Smooth muscle cell (in vitro differentiated cells): Measurements from ENCODE around the gene MYH7. TPM values are rescaled to one million over a fixed set of nuclear protein-coding genes. Genes with fewer than 3 reads are reported as not detected.

Experiments
- DNase-seq: peaks from one replicate; lab custom pipeline; 2025; ENCODE audit not compliant: unreplicated experiment; lab: John Stamatoyannopoulos, UW
- H2AFZ ChIP-seq: fragments of 200-600 bp; sonication (generic); 2 replicates; pipeline ENCODE4 v1.6.0; 2016; ENCODE audit warnings: antibody characterized with exemption, low read depth, mild to moderate bottlenecking
- H3F3A ChIP-seq: fragments of 200-600 bp; sonication (generic); 2 replicates; pipeline ENCODE4 v1.6.0; 2017; ENCODE audit warnings: antibody characterized with exemption, low read depth
- H3K27ac ChIP-seq: fragments of 200-600 bp; sonication (generic); 2 replicates; pipeline ENCODE4 v1.5.1; 2016; ENCODE audit warnings: low read depth, mild to moderate bottlenecking
- H3K27me3 ChIP-seq: fragments of 200-600 bp; sonication (generic); 2 replicates; pipeline ENCODE4 v1.6.1; 2016; ENCODE audit warnings: low read depth, mild to moderate bottlenecking
- H3K36me3 ChIP-seq: fragments of 200-600 bp; sonication (generic); 2 replicates; pipeline ENCODE4 v1.5.1; 2016; ENCODE audit warnings: low read depth
- H3K4me1 ChIP-seq: fragments of 200-600 bp; sonication (generic); 2 replicates; pipeline ENCODE4 v1.5.1; 2016; ENCODE audit warnings: low read depth
- H3K4me2 ChIP-seq: fragments of 200-600 bp; sonication (generic); 2 replicates; pipeline ENCODE4 v1.6.0; 2016; ENCODE audit warnings: mild to moderate bottlenecking
- H3K4me3 ChIP-seq: fragments of 200-600 bp; sonication (generic); 2 replicates; pipeline ENCODE4 v1.5.1; 2016; ENCODE audit warnings: mild to moderate bottlenecking
- H3K79me2 ChIP-seq: fragments of 200-600 bp; sonication (generic); 2 replicates; pipeline ENCODE4 v1.6.0; 2016; ENCODE audit warnings: low read depth, mild to moderate bottlenecking
- H3K9ac ChIP-seq: fragments of 200-600 bp; sonication (generic); 2 replicates; pipeline ENCODE4 v1.6.0; 2016; ENCODE audit warnings: low read depth
- H3K9me3 ChIP-seq: fragments of 200-600 bp; sonication (generic); replicated peaks from 2 replicates; pipeline ENCODE4 v1.5.1; 2016; ENCODE audit warnings: low read depth
- H4K20me1 ChIP-seq: fragments of 200-600 bp; sonication (generic); 2 replicates; pipeline ENCODE4 v1.6.0; 2016; ENCODE audit warnings: low read depth
- WGBS: methylation state at CpG from one replicate; pipeline ENCODE4 v1.1.7; 2016; ENCODE audit warnings: low lambda C conversion rate; 5-methylcytosine and 5-hydroxymethylcytosine counted together
- polyA plus RNA-seq: library from polyadenylated mRNA; unstranded; fragments of >200 nt; fragmentation: Nextera tagmentation; extraction: Ambion mirVana; gene quantifications from 2 replicates; pipeline ENCODE4 v1.2.1, GENCODE V29; 2016
- total RNA-seq: library from RNA; depleted of rRNA; stranded (reverse); fragments of >200 nt; gene quantifications from 2 replicates; pipeline ENCODE4 v1.2.3, GENCODE V29; 2014
- TF ChIP-seq, protein P1 (sequence below): fragments of 200-600 bp; sonication (generic); IDR thresholded peaks from 2 replicates; pipeline ENCODE4 v1.5.1; 2017; ENCODE audit warnings: borderline replicate concordance, mild to moderate bottlenecking, antibody characterized with exemption; ENCODE audit not compliant: insufficient read depth, poor library complexity, severe bottlenecking

Gene MYH7
- total and polyA plus RNA-seq, 2 experiments from 2014 or later, result not detected

DNA sequence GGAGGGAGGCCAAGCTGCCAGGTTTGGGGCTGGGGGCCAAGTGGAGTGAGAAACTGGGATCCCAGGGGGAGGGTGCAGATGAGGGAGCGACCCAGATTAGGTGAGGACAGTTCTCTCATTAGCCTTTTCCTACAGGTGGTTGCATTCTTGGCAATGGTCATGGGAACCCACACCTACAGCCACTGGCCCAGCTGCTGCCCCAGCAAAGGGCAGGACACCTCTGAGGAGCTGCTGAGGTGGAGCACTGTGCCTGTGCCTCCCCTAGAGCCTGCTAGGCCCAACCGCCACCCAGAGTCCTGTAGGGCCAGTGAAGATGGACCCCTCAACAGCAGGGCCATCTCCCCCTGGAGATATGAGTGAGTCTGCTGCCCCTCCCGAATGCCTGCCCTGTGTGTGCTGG is 62.4 kb downstream of the MYH7 start:
- H3K4me3 ChIP-seq, result no peak overlapping the region
- H3K9ac ChIP-seq, result no peak overlapping the region
- H3K27me3 ChIP-seq, result no peaks in the 10 kb centered on the region

DNA sequence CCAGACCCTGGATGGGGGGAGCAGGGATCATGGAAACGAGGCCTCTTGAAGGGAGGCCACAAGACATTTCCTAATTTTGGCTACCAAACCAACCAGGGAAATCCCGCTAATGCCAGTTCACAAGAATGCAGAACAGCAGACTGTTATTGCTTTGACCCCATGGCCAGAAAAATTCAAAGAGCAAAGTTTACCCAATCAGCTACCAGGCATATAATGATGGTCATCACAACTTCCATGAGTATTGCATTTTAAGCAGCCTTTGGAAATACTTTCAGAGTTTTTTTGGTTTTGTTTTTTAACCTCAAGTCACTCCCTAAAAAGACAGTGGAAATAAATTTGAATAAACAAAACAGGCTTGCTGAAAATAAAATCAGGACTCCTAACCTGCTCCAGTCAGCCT is 63.0 kb downstream of the MYH7 start, which contains the start of gene IL25:
IL25 (plus strand) TSS at position 301 of the 400 bp plus-strand sequence.
- no peaks in the 10 kb centered on the region for H4K20me1 ChIP-seq
- no peak within 1 kb of the TSS for H3K4me3 ChIP-seq
- no peaks in the 10 kb centered on the region for H3K9me3 ChIP-seq
- no peaks in the 10 kb centered on the region for H3K27me3 ChIP-seq
- no peaks in the 10 kb centered on the region for H3K79me2 ChIP-seq
- no peaks in the 10 kb centered on the region for H3K36me3 ChIP-seq
- H3F3A ChIP-seq, result no peaks in the 10 kb centered on the region
- no peak within 1 kb of the TSS for H3K27ac ChIP-seq
- peaks cover 8% of the 10 kb centered on the region for H3K4me1 ChIP-seq
- 88% methylated on average over 2 of the region's 2 CpGs for whole genome bisulfite sequencing
- H3K9ac ChIP-seq, result no peak within 1 kb of the TSS
- no peak within 1 kb of the TSS for H2AFZ ChIP-seq
- no peak within 1 kb of the TSS for H3K4me2 ChIP-seq
- TF ChIP-seq, protein P1, sequence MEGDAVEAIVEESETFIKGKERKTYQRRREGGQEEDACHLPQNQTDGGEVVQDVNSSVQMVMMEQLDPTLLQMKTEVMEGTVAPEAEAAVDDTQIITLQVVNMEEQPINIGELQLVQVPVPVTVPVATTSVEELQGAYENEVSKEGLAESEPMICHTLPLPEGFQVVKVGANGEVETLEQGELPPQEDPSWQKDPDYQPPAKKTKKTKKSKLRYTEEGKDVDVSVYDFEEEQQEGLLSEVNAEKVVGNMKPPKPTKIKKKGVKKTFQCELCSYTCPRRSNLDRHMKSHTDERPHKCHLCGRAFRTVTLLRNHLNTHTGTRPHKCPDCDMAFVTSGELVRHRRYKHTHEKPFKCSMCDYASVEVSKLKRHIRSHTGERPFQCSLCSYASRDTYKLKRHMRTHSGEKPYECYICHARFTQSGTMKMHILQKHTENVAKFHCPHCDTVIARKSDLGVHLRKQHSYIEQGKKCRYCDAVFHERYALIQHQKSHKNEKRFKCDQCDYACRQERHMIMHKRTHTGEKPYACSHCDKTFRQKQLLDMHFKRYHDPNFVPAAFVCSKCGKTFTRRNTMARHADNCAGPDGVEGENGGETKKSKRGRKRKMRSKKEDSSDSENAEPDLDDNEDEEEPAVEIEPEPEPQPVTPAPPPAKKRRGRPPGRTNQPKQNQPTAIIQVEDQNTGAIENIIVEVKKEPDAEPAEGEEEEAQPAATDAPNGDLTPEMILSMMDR, result no peak
- no peak for DNase-seq

More for the DNA sequence above, 62.4 kb downstream of the MYH7 start:
- H3K27ac ChIP-seq, result no peak overlapping the region
- 86% methylated on average over 3 of the region's 3 CpGs for WGBS
- H3K9me3 ChIP-seq, result no peaks in the 10 kb centered on the region
- H3K36me3 ChIP-seq, result no peaks in the 10 kb centered on the region
- H3K79me2 ChIP-seq, result no peaks in the 10 kb centered on the region
- H4K20me1 ChIP-seq, result no peaks in the 10 kb centered on the region
- no peak overlapping the region for H3K4me2 ChIP-seq
- H3F3A ChIP-seq, result no peaks in the 10 kb centered on the region
- no peak overlapping the region for H2AFZ ChIP-seq
- H3K4me1 ChIP-seq, result peaks cover 7% of the 10 kb centered on the region
- no peak for DNase-seq
- TF ChIP-seq, protein P1, result no peak

- Histone ChIP-seq H3K79me2 (no peaks in the 10 kb centered on the region), H4K20me1 (no peaks in the 10 kb centered on the region), H3K27me3 (no peaks in the 10 kb centered on the region), H3K36me3 (no peaks in the 10 kb centered on the region), H3K4me3 (no peak overlapping the region), H3K4me1 (peaks cover 15% of the 10 kb centered on the region), H2AFZ (no peak overlapping the region), H3K9me3 (no peaks in the 10 kb centered on the region), H3F3A (peaks cover 4% of the 10 kb centered on the region), H3K9ac (no peak overlapping the region), H3K27ac (no peak overlapping the region), H3K4me2 (no peak overlapping the region)
- WGBS, result 90% methylated on average over 1 of the region's 1 CpG
- TF ChIP-seq, protein P1, result no peak
- DNase-seq, result no peak
These were observed 63.6 kb downstream of the MYH7 start for GRCh38 chr14:23371865-23372264.

DNA sequence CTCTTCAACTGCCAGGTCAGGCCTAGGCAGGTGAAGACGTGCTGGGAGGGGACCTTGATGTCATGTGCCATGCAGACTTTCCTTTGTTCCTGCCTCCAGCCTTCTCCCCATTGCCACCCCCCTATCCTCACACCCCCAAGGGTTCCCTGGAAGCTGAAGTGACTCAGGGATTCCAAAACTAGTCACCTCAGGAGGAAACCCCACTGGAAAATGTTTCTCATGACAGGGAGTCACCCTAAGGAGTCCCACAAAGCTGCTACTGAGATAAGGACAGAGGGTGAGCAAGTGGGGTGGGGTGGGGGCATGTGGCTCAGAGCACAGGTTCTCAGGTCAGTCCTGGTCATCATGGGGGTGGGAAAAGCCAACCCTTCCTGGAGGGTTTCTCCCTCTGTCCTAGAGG is 65.2 kb downstream of the MYH7 start:
- 60% methylated on average over 1 of the region's 1 CpG for WGBS
- no peaks in the 10 kb centered on the region for H4K20me1 ChIP-seq

More for the DNA sequence above, 65.2 kb downstream of the MYH7 start:
- no peak overlapping the region for H3K27ac ChIP-seq
- TF ChIP-seq, protein P1, result no peak
- H3K36me3 ChIP-seq, result no peaks in the 10 kb centered on the region
- no peaks in the 10 kb centered on the region for H3K9me3 ChIP-seq
- peaks cover 10% of the 10 kb centered on the region for H3K4me1 ChIP-seq
- H3K4me2 ChIP-seq, result no peak overlapping the region
- H2AFZ ChIP-seq, result no peak overlapping the region
- H3K4me3 ChIP-seq, result no peak overlapping the region
- H3K79me2 ChIP-seq, result peaks cover 4% of the 10 kb centered on the region
- H3K9ac ChIP-seq, result no peak overlapping the region
- no peaks in the 10 kb centered on the region for H3K27me3 ChIP-seq
- no peak for DNase-seq
- peaks cover 12% of the 10 kb centered on the region for H3F3A ChIP-seq
